Activated CD8-positive, alpha-beta memory T cell treated with anti-CD3 and anti-CD28 coated beads, Interleukin-2, amount 50 U/mL, for 48 hours (primary cell): Measurements from ENCODE around the gene FBXO46.

ENCODE experiments used
- DNase-seq: peaks from one replicate; pipeline ENCODE4 v3.0.0-alpha.2; 2020

The FBXO46 gene

DNA sequence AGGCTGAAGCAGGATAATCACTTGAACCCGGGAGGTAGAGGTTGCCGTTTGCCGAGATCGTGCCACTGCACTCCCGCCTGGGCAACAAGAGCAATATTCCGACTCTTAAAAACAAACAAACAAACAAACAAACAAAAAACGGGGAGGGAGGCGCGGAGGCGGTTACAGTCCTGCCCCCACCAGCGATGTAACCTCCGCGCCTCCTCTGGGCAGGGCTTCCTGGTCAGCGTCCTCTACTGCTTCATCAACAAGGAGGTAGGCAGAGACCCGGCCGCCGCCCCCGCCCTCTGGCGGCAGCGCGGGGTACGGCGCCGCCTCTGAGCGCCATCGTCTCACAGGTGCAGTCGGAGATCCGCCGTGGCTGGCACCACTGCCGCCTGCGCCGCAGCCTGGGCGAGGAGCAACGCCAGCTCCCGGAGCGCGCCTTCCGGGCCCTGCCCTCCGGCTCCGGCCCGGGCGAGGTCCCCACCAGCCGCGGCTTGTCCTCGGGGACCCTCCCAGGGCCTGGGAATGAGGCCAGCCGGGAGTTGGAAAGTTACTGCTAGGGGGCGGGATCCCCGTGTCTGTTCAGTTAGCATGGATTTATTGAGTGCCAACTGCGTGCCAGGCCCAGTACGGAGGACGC is 49.2 kb downstream of the FBXO46 start:
- peak; percentile 96 for DNase-seq

DNA sequence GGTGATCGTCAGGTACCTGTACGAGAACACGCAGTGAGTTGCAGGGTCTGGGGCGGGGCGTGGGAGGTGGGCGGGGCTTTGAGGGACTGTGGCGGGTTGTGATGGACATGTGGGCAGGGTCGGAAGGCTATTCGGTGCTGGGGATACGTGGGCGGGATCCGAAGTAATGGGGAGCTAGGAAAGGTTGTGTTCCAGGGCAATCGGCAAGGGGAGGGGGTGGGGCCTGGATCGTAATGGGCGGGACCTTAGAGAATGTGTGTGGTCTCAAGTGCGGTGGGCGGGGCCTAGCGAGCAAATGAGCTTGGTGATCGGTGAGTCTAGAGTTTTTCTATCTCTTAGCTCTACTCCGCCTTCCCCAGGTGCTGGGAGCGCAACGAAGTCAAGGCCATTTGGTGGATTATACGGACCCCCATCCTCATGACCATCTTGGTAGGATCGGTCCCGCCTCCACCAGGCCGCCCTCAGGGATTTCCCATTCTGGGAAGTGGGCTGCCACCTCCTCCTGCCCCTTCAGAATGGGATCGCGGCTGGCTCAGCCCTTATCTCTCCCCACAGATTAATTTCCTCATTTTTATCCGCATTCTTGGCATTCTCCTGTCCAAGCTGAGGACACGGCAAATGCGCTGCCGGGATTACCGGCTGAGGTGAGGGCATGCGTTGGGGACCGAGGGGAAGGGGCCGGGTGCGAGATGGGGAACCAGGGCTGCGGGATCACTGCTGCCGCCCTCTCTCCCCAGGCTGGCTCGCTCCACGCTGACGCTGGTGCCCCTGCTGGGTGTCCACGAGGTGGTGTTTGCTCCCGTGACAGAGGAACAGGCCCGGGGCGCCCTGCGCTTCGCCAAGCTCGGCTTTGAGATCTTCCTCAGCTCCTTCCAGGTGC is 53.1 kb downstream of the FBXO46 start:
- DNase-seq = peak; percentile 90

DNA sequence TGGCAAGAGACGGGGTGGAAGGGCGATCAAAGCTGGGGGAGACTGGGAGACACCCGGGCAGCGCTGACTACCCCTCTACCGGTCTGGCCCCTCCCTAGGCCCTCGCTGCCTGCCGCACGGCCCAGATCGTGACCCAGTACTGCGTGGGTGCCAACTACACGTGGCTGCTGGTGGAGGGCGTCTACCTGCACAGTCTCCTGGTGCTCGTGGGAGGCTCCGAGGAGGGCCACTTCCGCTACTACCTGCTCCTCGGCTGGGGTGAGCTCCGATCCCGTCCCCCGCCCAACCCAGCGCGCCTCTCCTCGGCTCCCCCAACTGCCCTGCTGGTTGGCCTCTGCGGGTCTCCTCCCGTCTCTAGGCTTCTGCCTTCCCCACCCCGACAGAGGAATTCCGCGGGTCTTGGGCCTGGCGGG is 53.8 kb downstream of the FBXO46 start:
- DNase-seq = peak; percentile 77

- DNase-seq = no peak
These were observed 55.8 kb downstream of the FBXO46 start for GRCh38 chr19:45674946-45675345.

- DNase-seq = peak; percentile 94
These were observed 59.8 kb downstream of the FBXO46 start for GRCh38 chr19:45670670-45671453.

DNA sequence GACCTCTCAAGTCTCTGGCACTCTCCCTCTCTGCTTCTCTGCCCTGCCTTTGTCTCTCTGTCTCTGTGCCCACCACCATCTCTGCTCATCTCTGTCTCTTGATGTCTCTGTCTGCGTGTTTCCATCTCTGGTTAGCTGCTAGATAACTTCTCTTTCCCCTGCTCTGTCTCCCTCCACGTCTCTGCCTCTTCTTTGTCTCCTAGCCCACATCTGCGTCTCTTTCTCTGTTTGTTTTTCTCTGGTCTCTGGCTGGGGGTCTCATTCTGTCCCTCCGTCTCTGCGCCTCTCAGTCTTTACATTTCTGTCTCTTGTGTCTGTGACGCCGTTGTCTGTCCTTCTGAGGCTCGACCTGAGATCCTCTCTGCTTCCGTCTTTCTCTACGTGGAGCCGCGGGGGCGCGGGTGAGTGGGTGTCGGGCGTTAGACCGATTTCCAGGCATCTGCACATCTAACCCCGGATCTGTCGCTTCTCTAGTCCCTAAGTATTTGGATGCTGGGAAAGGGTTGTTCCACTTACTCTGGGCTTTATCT is 62.3 kb downstream of the FBXO46 start:
- DNase-seq = peak; percentile 65

DNA sequence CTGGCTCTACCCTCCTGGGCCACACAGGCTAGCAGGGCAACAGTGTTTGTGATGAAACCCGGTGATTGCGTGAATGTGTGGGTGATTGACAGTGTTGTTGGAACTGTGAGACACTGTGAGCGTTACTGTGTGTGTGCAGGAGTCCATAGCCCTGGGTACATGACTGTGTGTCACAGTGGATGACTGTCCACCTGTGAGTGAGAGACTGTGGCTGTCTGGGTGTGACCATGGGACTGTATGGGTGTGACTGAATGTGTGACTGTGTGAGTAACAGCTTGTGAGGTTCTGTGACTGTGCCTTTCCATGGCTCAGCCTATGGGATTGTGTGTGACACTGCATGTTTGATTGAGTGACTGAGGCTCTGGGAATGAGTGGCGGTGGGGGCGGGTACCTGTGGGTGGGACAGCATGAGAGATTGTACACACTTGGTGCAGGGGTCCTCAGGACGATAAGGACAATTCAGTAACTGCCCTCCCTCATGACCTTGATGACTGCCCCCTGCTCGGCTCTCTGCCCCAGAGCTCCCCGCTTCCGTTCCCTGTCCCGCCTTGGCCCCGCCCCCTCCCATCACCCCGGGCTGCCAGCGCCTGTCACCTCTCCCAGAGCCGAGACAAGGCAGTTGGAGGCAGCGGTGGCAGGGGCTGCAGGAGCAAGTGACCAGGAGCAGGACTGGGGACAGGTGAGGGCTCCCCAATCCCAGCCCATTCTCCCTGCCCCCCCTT is 62.9 kb downstream of the FBXO46 start, which contains the start of gene GIPR:
TSS of gene GIPR (plus strand) at position 602 of the 722 bp plus-strand sequence. CDS start 1,300 bp downstream, outside the sequence.
- DNase-seq = peak; percentile 85

- no peak for DNase-seq
These were observed 66.1 kb downstream of the FBXO46 start for GRCh38 chr19:45664575-45664974.

GRCh38 chr19:45663800-45664199 is 66.9 kb downstream of the FBXO46 start:
- DNase-seq = no peak

- no peak for DNase-seq
These were observed 70.1 kb downstream of the FBXO46 start for GRCh38 chr19:45660636-45661035.
